Stimulated activated memory B cell treated with anti-CD40 and anti-IgM and Interleukin-4, amounts not matched to agents 10 μg/mL and 1 μg/mL and 100 μg/mL, for 72 hours (primary cell): ENCODE measurements around the gene TBX1.

Experiments
- ATAC-seq: fragments of 150-1000 bp; cut with Tn5 transposase; 2 replicates; pipeline ENCODE4 v1.10.0; 2021
- H3K27ac Mint-ChIP-seq: one replicate; pipeline ENCODE4 v1.8.0; 2022; ENCODE audit warnings: mild to moderate bottlenecking, mixed read lengths
- H3K27me3 Mint-ChIP-seq: one replicate; pipeline ENCODE4 v1.8.0; 2022; ENCODE audit warnings: mixed read lengths
- H3K36me3 Mint-ChIP-seq: one replicate; pipeline ENCODE4 v1.8.0; 2022; ENCODE audit warnings: mixed read lengths
- H3K4me1 Mint-ChIP-seq: one replicate; pipeline ENCODE4 v1.8.0; 2022; ENCODE audit warnings: mixed read lengths
- H3K4me3 Mint-ChIP-seq: one replicate; pipeline ENCODE4 v1.8.0; 2022; ENCODE audit warnings: mild to moderate bottlenecking, moderate library complexity, mixed read lengths
- H3K9me3 Mint-ChIP-seq: one replicate; pipeline ENCODE4 v1.8.0; 2022; ENCODE audit warnings: mixed read lengths

The TBX1 gene

DNA sequence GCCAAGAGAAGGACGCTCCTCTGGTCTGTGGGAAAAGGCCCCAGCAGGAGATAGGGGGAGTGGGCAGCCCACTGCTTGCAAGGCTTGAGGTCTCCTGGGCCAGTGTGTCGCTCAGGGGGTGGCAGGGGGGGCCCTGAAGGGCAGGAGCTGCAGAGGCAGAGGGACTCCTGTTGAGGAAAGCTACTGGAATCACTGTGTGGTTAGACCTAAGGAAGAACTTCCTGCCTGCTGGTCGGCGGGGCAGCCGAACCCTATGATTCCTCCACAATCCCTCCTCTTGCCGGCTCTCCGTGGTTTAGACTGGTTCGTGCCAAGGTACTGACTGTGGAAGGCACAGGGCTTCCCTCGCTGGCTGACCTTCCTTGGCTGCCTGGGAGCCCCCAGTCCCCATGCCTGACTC is 31.1 kb upstream of the TBX1 start:
- no peak overlapping the region for H3K4me3 Mint-ChIP-seq
- H3K27me3 Mint-ChIP-seq, result peaks cover 85% of the 10 kb centered on the region
- no peaks in the 10 kb centered on the region for H3K9me3 Mint-ChIP-seq
- H3K36me3 Mint-ChIP-seq, result no peaks in the 10 kb centered on the region
- no peak for ATAC-seq
- peaks cover 17% of the 10 kb centered on the region for H3K4me1 Mint-ChIP-seq
- H3K27ac Mint-ChIP-seq, result no peak overlapping the region

DNA sequence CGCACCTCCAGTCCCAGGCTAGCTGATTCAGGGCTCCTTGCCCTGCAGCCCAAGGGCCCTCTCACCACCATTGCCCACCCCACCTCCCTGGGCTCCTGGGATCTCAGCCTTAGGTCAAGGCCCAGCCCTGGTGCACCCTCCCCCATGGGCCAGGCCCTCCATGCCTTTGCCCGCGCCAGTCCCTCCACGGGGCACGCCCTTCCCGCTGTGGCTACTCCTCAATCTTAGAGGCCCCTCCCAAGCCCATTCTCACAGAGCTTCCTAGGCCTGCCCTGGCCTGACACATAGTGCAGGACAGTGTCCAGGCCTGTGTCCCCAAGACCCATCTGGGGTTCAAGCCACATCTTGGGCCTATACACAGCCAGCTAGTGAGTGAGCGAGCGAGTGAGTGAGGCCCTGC is 30.4 kb upstream of the TBX1 start:
- Mint-ChIP-seq H3K36me3 (no peaks in the 10 kb centered on the region), H3K9me3 (no peaks in the 10 kb centered on the region), H3K27me3 (peaks cover 83% of the 10 kb centered on the region), H3K4me1 (peaks cover 10% of the 10 kb centered on the region), H3K27ac (peak overlapping the region; percentile 48), H3K4me3 (no peak overlapping the region)
- no peak for ATAC-seq

DNA sequence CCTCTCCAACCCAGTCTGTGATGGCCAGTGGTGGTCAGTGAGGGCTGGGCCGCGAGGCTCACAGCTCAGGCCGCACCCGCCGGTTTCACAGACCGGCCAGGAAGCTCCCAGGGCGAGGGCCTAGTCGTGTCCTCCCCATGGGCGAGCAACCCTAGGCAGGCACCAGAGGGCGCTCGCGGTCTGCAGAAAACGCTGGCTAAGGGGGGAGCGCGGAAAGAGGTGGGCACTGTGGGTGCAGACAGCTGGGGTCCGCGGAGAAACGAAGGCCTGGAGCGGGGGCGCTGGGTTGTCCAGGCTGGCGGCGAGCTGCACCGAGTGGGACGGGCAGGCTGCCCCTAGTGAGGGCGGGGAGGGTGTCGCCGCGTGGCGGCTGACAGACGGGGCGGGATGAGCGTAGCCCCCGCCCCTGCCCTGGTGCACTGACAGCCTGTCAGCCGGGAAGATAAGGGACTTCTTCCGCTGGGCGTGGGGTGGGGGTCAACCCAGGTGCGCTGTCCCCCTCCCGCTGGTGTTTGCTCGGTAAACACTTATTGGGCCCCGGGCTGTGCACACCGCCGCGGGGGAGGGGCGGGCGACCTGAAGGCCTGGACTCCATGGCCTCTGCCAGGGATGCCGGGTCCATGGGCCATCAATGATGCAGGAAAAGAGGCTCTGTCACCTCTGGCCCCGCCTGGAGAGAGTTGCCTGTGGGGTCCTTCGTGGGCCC is 29.8 kb upstream of the TBX1 start:
- Mint-ChIP-seq H3K4me1 (peaks cover 7% of the 10 kb centered on the region), H3K27ac (peak overlapping the region; percentile 48), H3K9me3 (no peaks in the 10 kb centered on the region), H3K4me3 (peak overlapping the region; percentile 74), H3K27me3 (peaks cover 79% of the 10 kb centered on the region), H3K36me3 (no peaks in the 10 kb centered on the region)
- peak; percentile 77 for ATAC-seq

DNA sequence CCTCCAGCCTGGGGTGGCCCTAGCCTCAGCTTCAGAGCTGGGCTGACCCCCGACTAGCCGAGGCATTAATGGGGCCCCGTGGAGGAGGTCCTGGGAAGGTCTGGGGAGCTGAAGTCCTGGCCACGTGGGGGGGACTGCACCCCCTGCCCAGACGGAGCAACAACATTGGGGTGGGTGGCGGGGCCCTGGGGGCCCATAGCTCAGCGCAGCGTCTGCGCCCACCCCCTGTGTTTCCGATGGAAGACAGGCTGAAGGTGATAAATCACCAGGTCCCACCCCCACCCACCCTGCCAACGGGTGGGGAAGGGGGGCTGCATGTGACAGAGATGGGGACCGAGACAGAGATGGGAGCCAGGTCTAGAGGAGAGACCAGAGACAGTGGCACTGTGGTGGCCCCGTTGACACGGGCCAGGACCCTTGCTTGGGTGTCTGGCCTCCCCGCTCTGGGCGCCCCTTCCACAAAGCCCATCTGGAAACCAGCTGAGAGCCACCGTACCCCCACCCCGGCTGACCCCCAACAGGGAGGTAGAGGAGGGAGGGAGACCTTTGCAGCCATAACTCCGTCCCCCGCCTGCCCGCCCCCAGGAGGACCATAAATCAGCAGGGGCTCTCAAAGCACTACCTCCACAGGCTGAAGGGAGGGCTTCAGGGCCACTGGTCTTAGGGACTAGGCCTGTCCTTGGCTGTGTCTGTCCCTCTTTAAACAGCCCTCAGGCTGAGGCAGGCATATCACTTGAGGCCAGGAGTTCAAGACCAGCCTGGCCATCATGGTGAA is 29.0 kb upstream of the TBX1 start:
- H3K27me3 Mint-ChIP-seq, result peaks cover 77% of the 10 kb centered on the region
- H3K36me3 Mint-ChIP-seq, result no peaks in the 10 kb centered on the region
- ATAC-seq, result no peak
- no peak overlapping the region for H3K27ac Mint-ChIP-seq
- no peaks in the 10 kb centered on the region for H3K9me3 Mint-ChIP-seq
- no peak overlapping the region for H3K4me3 Mint-ChIP-seq
- H3K4me1 Mint-ChIP-seq, result peaks cover 7% of the 10 kb centered on the region

DNA sequence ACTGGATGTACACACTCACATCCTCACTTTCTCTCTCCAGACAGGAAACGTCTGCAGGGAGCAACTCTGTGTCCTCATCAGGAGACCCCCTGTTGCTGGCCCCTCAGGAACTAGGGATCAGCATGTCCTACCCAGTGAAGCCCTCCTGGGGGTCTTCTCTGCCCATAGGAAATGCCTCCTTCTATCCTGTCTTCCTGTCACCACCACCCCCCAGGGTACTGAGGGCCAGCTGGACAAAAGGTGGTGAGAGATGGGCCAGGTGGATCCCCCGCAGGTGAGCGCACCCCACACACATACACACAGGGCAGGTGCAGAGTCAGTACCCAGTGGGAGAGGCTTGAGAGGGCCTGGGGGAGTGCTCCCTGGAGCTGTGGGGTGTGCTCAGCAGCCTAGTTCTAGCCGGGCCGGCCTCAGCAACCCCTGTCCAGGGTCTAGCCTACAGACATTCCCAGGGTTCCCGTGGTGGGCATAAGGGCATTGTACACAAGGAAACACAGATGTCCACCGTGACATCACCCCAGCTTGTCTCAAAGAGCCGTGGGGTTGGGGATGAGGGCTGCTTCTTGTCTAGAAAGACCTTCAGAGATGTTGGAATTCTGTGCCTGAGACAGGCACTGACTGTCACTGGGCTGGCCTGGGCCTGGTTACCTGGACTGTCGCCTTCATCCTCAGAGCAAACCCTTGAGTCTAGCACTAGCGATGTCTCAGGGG is 28.0 kb upstream of the TBX1 start:
- Mint-ChIP-seq H3K9me3 (no peaks in the 10 kb centered on the region), H3K4me1 (peaks cover 7% of the 10 kb centered on the region), H3K4me3 (no peak overlapping the region), H3K36me3 (no peaks in the 10 kb centered on the region), H3K27ac (no peak overlapping the region), H3K27me3 (peaks cover 75% of the 10 kb centered on the region)
- no peak for ATAC-seq

DNA sequence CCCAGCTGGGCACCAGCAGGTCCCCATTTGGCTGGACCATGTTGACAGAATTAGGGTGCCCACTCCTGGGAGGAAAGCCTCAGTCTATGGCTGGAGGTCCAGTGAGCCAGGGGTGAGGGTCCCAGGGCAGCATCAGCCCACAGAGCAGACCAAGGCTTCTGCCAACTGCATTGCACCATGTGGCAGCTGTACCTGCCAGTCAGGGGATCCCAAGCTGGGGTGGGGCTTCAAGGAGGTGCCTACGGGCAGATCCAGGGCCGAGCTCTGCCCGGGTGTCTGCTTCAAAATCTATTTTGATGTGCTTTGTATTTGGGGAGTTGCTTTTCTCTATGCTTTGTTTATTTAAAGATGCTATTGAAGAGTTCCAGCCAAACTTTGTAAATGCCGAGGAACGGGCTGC is 26.8 kb upstream of the TBX1 start:
- no peaks in the 10 kb centered on the region for H3K9me3 Mint-ChIP-seq
- no peak overlapping the region for H3K27ac Mint-ChIP-seq
- H3K36me3 Mint-ChIP-seq, result no peaks in the 10 kb centered on the region
- H3K4me1 Mint-ChIP-seq, result peaks cover 7% of the 10 kb centered on the region
- ATAC-seq, result no peak
- peaks cover 69% of the 10 kb centered on the region for H3K27me3 Mint-ChIP-seq
- H3K4me3 Mint-ChIP-seq, result no peak overlapping the region

DNA sequence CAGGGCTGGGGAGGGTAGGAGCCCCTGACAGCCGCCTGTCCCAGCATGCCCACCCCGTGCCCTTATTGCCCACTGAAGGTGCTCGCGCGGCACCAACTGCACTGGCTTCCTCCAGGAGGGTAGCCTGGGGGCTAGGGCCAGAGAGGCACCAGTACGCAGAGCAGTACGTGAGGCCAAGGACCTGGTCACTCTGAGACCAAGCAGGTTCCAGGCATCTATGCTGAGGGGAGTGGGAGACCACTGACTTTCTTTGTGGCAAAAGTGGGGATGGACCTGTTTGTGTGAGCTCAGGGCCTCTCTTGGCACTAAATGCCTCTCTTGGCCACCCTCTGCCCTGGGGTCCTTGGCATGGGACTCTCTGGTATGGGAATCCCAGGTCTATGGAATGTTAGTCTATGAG is 26.4 kb upstream of the TBX1 start:
- no peak for ATAC-seq
- Mint-ChIP-seq H3K4me3 (no peak overlapping the region), H3K36me3 (no peaks in the 10 kb centered on the region), H3K27me3 (peaks cover 65% of the 10 kb centered on the region), H3K4me1 (peaks cover 7% of the 10 kb centered on the region), H3K9me3 (no peaks in the 10 kb centered on the region), H3K27ac (no peak overlapping the region)

DNA sequence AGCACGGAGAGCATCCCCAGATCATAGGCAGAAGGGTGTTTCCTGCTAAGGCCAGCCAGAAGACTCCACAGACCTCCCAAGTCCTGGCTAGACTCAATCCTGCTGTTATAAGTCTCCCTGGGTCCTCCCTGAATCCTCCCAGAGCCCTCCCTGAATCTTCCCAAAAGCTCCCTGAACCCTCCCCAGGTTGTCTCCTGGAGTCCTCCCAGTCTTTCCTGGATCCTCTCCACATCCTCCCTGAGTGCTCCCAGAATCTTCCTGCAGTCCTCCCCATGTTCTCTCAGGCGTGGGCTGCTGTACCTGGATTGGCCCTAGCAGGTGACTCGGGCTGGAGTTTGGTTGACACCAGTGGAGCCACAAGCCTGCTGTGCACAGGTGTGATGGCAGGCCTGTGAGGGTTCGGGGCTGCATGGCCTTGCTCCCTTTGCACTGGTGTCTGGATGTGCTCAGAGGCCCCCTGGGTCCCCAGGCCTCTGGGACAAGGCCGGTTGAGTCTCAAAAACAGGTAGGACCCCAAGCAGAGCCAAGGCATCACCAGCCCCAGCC is 25.7 kb upstream of the TBX1 start:
- H3K4me3 Mint-ChIP-seq, result no peak overlapping the region
- no peaks in the 10 kb centered on the region for H3K9me3 Mint-ChIP-seq
- no peak for ATAC-seq
- H3K36me3 Mint-ChIP-seq, result no peaks in the 10 kb centered on the region
- peaks cover 7% of the 10 kb centered on the region for H3K4me1 Mint-ChIP-seq
- peaks cover 57% of the 10 kb centered on the region for H3K27me3 Mint-ChIP-seq
- no peak overlapping the region for H3K27ac Mint-ChIP-seq

DNA sequence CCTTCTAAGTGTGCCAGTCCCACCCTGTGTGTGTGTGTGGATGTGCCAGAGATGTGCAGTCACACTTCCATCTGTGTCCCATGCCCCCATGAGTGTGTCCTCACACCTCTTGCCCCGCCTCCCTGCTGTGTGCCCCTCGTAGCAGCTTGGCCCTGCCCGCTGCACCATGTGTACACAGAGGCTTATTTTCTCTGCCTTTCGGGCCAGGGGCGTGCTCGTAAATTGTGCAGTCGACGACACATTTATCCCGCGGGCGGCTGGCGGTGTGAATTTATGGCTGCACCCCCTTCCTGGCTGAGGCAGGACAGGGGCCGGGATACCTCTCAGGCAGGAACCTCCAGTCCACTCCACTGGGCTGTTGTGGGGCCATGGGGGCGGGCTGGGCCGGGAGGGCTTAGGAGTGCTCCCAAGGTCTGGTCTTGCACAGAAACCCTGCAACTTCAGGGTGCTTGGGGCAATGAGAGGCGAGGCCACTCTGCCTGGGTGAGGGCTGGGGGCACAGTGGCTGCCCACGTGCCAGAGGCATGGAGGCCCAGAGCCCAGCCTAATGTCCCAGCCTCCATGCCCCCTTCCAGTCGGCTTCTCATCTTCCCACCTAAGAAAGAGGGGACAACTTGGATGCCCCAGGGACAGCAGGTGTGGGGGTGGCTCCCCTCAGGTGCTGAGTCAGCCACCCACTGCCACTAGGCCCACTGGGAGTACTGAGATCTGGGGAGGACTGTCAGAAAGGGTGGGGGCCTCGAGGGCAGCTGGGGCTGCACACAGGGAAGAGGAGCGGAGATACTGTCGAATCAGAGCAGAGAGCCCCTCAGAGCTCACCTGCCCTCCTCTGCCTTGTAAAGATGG is 24.7 kb upstream of the TBX1 start:
- H3K4me1 Mint-ChIP-seq, result peaks cover 1% of the 10 kb centered on the region
- no peak overlapping the region for H3K4me3 Mint-ChIP-seq
- H3K36me3 Mint-ChIP-seq, result no peaks in the 10 kb centered on the region
- H3K27me3 Mint-ChIP-seq, result peaks cover 48% of the 10 kb centered on the region
- no peaks in the 10 kb centered on the region for H3K9me3 Mint-ChIP-seq
- ATAC-seq, result no peak
- no peak overlapping the region for H3K27ac Mint-ChIP-seq

DNA sequence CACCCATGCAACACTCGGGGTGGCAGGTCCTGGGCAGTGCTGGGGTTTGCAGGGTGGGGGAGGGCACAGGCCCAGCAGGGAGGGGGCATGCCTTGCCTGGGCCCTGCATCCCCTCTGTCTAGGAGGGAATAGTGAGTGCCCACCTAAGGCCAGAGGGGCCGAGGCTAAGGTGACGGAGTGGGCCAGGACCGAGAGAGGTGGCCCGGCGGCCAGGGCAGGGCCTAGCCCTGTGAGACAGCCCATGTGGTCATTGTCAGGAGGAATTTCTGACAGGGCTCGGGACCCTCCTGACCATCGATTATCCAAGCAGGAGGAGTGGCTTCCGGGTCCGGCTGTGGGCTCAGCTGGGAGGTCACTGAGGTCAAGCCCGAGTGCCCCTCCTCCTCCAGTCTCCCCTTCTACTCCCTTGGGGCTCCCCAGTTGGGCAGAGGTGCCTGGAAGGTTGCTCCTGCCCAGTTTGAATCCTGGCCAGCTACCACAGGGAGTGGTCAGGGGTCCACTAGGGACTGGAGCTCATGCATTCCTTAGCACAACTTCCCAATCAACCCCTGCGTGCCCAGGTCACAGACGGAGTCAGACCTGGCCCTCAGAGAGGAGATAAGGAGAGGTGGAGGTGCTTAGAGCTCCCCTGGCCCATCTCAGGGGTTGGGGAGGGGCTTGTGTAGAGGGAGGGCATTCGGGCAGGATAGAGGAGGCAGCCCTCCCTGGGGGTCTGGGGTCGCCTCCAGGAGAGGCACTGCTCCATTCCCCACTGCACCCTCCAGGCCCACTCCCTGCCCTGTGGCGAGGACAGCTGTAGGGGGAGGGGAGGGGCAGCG is 22.5 kb upstream of the TBX1 start:
- no peak overlapping the region for H3K27ac Mint-ChIP-seq
- no peaks in the 10 kb centered on the region for H3K4me1 Mint-ChIP-seq
- H3K27me3 Mint-ChIP-seq, result peaks cover 32% of the 10 kb centered on the region
- no peak for ATAC-seq
- no peak overlapping the region for H3K4me3 Mint-ChIP-seq
- no peaks in the 10 kb centered on the region for H3K36me3 Mint-ChIP-seq
- no peaks in the 10 kb centered on the region for H3K9me3 Mint-ChIP-seq

DNA sequence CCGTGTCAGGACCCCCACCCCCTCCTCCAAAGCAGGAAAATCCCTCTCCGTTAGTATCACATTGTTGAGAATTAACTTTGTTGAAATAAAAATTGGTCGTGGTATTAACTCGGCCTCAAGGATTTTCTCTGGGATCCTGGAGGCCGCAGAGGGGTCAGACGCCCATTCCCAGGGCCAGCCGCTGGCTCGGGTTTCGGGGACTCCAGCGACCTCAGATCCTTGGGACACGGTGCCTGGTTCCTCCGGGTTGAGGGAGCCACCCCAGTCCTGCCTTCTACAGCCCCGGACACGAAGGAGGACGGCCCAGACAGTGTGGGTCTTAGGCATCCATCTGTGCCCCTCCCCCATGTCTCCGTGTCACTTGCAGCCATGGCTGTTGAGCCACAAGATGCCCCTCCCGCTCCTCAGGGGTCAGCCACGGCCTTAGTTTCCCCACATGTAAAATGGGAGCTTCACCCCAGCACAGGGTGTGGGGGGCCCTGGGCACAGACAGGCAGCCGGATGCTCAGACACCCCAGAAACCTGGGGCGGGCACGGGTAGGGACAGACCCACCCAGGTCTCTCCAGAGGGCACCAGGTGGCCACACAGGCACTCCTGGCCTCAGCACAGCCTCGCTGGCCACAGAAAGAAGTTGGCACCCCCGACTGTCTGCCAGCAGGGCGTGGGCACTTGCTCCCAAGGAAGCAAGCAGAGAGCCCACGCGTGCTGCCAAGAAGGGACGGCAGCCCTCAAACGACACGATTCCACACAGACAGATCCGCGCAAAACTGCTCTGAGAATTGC is 21.7 kb upstream of the TBX1 start:
- Mint-ChIP-seq H3K27ac (no peak overlapping the region), H3K4me3 (no peak overlapping the region), H3K9me3 (no peaks in the 10 kb centered on the region), H3K27me3 (peaks cover 24% of the 10 kb centered on the region), H3K4me1 (no peaks in the 10 kb centered on the region), H3K36me3 (no peaks in the 10 kb centered on the region)
- no peak for ATAC-seq

DNA sequence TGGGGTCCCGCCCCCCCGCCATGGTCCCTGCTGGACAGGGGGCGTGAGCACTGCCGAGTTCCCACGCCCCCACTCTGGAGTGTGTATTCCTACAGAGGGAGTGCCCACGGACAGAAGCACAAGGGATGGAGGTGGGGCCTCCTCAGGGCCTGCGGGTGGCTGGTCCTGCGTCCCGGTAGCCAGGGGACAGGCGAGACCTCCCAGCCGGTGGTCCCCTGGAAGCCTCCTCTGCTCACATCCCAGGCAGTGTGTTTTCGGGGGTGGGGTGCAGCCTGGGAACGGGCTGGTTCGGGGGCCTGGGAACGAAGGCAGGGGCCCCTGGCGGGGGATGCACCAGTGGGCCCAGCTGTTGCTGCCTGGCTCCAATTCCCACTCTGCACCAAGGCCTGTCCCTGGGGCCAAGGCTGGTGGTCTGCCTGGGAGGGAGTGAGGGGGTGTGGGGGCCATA is 21.1 kb upstream of the TBX1 start:
- H3K9me3 Mint-ChIP-seq, result no peaks in the 10 kb centered on the region
- ATAC-seq, result no peak
- H3K27ac Mint-ChIP-seq, result no peak overlapping the region
- no peak overlapping the region for H3K4me3 Mint-ChIP-seq
- no peaks in the 10 kb centered on the region for H3K36me3 Mint-ChIP-seq
- H3K27me3 Mint-ChIP-seq, result peaks cover 20% of the 10 kb centered on the region
- no peaks in the 10 kb centered on the region for H3K4me1 Mint-ChIP-seq

DNA sequence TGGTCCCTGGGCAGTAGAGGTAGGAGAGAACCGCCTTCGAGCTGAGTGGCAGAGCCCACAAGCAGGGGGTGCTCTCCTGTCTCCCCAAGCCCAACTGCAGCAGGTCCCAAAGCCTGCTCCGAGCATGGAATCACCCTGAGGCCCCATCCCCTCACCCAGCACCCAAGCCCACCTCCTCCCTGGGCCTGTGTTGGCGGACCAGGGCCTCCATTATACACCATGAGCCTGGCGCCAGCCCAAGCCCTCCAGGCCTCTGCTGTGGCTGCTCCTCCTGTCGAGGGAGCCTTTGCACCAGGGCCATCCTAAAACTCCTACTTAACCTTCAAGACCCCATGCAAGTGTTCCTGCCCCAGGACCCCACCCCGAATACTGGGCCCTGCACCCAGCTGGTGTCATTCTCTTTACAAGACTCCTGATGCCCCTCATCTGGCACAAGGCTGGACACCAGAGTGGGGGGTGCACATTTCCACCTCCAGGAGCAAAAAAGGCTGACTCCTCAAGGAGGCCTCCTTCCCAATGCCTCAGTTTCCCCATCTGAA is 20.6 kb upstream of the TBX1 start:
- H3K27ac Mint-ChIP-seq, result no peak overlapping the region
- no peak overlapping the region for H3K4me3 Mint-ChIP-seq
- no peaks in the 10 kb centered on the region for H3K9me3 Mint-ChIP-seq
- no peaks in the 10 kb centered on the region for H3K4me1 Mint-ChIP-seq
- ATAC-seq, result no peak
- no peaks in the 10 kb centered on the region for H3K36me3 Mint-ChIP-seq
- H3K27me3 Mint-ChIP-seq, result peaks cover 17% of the 10 kb centered on the region
